Activated B cell treated with CpG ODN at 0.5 μM for 24 hours (primary cell): ENCODE data around the gene SRSF1. TPM values are rescaled to one million over a fixed set of nuclear protein-coding genes. Genes with fewer than 3 reads are reported as not detected.
A peak's percentile ranks its signal among the peaks of the same experiment; 100 is the strongest.

Experiments used
- ATAC-seq: fragments of 200-7000 bp; cut with Tn5 transposase; one replicate; pipeline ENCODE4 v1.10.0; 2021; ENCODE audit warnings: low read depth, mild to moderate bottlenecking, moderate library complexity
- CTCF ChIA-PET: fragments of 350-600 bp; sonication (Branson Sonifier 250); formaldehyde crosslinking; loops from one replicate; lab custom pipeline; 2021; ENCODE audit warnings: antibody characterized with exemption; lab: Charles Lee
- POLR2A ChIA-PET: fragments of 350-600 bp; sonication (Branson Sonifier 250); formaldehyde crosslinking; loops from one replicate; lab custom pipeline; 2021; ENCODE audit warnings: antibody characterized with exemption; lab: Charles Lee
- DNase-seq: peaks from one replicate; pipeline ENCODE4 v3.0.0; 2022
- H3K27ac Mint-ChIP-seq: one replicate; pipeline ENCODE4 v1.8.0; 2020; ENCODE audit warnings: mixed read lengths
- H3K27me3 Mint-ChIP-seq: one replicate; pipeline ENCODE4 v1.8.0; 2021; ENCODE audit warnings: mixed read lengths
- H3K36me3 Mint-ChIP-seq: one replicate; pipeline ENCODE4 v1.8.0; 2021; ENCODE audit warnings: low read depth, mixed read lengths
- H3K4me1 Mint-ChIP-seq: one replicate; pipeline ENCODE4 v1.8.0; 2021; ENCODE audit warnings: mixed read lengths
- H3K4me3 Mint-ChIP-seq: one replicate; pipeline ENCODE4 v1.8.0; 2020; ENCODE audit warnings: mild to moderate bottlenecking, mixed read lengths
- H3K9me3 Mint-ChIP-seq: one replicate; pipeline ENCODE4 v1.8.0; 2020; ENCODE audit warnings: mixed read lengths
- CTCF ChIP-seq: fragments of 200-600 bp; IDR thresholded peaks from one replicate; pipeline ENCODE4 v1.8.0; 2022; ENCODE audit warnings: antibody characterized with exemption, mild to moderate bottlenecking
- intact Hi-C: fragments of 100-400 bp; cut with micrococcal nuclease; formaldehyde crosslinking; loops from one replicate; pipeline ENCODE4 v1.15.1; 2024
- total RNA-seq: library from RNA; stranded (reverse); gene quantifications from 2 replicates; pipeline ENCODE4 v1.2.3, GENCODE V29; 2022

The SRSF1 gene
- total RNA-seq, 1 donor from 2014 or later, result 289 TPM

- ChIA-PET POLR2A (interaction anchor here (0.6 kb wide), 1 partner anchor 105 kb away, joined by 3 read pairs; no protein-coding TSS in a partner anchor), CTCF (interaction anchor here (9.2 to 11.4 kb wide), 2 partner anchors 110 to 144 kb away, joined by 112 to 242 read pairs; no protein-coding TSS in a partner anchor)
- peaks cover 3% of the 10 kb centered on the region for H3K27me3 Mint-ChIP-seq
- peaks cover 60% of the 10 kb centered on the region for H3K4me1 Mint-ChIP-seq
- H3K4me3 Mint-ChIP-seq, result no peak overlapping the region
- TF ChIP-seq CTCF, result no peak
- DNase-seq (no peak), ATAC-seq (no peak)
- no peak overlapping the region for H3K27ac Mint-ChIP-seq
- H3K9me3 Mint-ChIP-seq, result no peaks in the 10 kb centered on the region
- H3K36me3 Mint-ChIP-seq, result peaks cover 79% of the 10 kb centered on the region
- intact Hi-C loops, result loop anchor here (10.0 kb wide), 2 partner anchors 378 to 1028 kb away; partner anchors contain the start of gene SCPEP1
Measured at GRCh38 chr17:58002154-58002948, 4.7 kb downstream of the SRSF1 start.

GRCh38 chr17:58001461-58002124, 5.5 kb downstream of the SRSF1 start:
- POLR2A ChIA-PET, result interaction anchor here (0.6 to 2.0 kb wide), 2 partner anchors 13 to 105 kb away, joined by 3 to 5 read pairs; partner anchors contain the start of gene VEZF1
- H3K9me3 Mint-ChIP-seq, result no peaks in the 10 kb centered on the region
- peaks cover 74% of the 10 kb centered on the region for H3K36me3 Mint-ChIP-seq
- ATAC-seq, result no peak
- TF ChIP-seq CTCF, result no peak
- no peak overlapping the region for H3K4me3 Mint-ChIP-seq
- intact Hi-C loops, result loop anchor here (10.0 kb wide), 2 partner anchors 377 to 1027 kb away; partner anchors contain the start of gene SCPEP1
- H3K4me1 Mint-ChIP-seq, result peaks cover 54% of the 10 kb centered on the region
- no peak for DNase-seq
- H3K27me3 Mint-ChIP-seq, result no peaks in the 10 kb centered on the region
- CTCF ChIA-PET, result interaction anchor here (9.2 to 11.4 kb wide), 2 partner anchors 110 to 143 kb away, joined by 112 to 242 read pairs; no protein-coding TSS in a partner anchor
- peak overlapping the region; percentile 24 for H3K27ac Mint-ChIP-seq

- ChIA-PET POLR2A (interaction anchor here (0.5 to 4.2 kb wide), 8 partner anchors 7 to 150 kb away, joined by 3 to 32 read pairs (median 6); partner anchors contain the start of genes CUEDC1, MRPS23, SRSF1 and VEZF1), CTCF (interaction anchor here (0.7 to 11.4 kb wide), 31 partner anchors 7 to 870 kb away, joined by 3 to 242 read pairs (median 6); partner anchors contain the start of genes CUEDC1, DYNLL2, MRPS23 and SRSF1)
- no peaks in the 10 kb centered on the region for H3K9me3 Mint-ChIP-seq
- no peak overlapping the region for H3K4me3 Mint-ChIP-seq
- no peaks in the 10 kb centered on the region for H3K27me3 Mint-ChIP-seq
- intact Hi-C loops, result loop anchor here (1.0 to 10.0 kb wide), 9 partner anchors 8 to 1025 kb away; partner anchors contain the start of genes MRPS23, SCPEP1 and SRSF1
- no peak for DNase-seq
- peaks cover 54% of the 10 kb centered on the region for H3K36me3 Mint-ChIP-seq
- TF ChIP-seq CTCF, result peak; percentile 54
- ATAC-seq, result peak; percentile 60
- no peak overlapping the region for H3K27ac Mint-ChIP-seq
- H3K4me1 Mint-ChIP-seq, result peaks cover 45% of the 10 kb centered on the region
Measured at GRCh38 chr17:57999496-58000017, 7.5 kb downstream of the SRSF1 start.

GRCh38 chr17:57999010-57999495, 8.0 kb downstream of the SRSF1 start:
- CTCF ChIA-PET, result interaction anchor here (0.7 to 11.4 kb wide), 31 partner anchors 8 to 869 kb away, joined by 3 to 242 read pairs (median 6); partner anchors contain the start of genes CUEDC1, DYNLL2, MRPS23 and SRSF1
- H3K4me3 Mint-ChIP-seq, result no peak overlapping the region
- peaks cover 45% of the 10 kb centered on the region for H3K4me1 Mint-ChIP-seq
- ATAC-seq (no peak), DNase-seq (no peak)
- H3K36me3 Mint-ChIP-seq, result peaks cover 49% of the 10 kb centered on the region
- H3K27me3 Mint-ChIP-seq, result no peaks in the 10 kb centered on the region
- no peak for TF ChIP-seq CTCF
- intact Hi-C loops, result loop anchor here (1.0 to 2.0 kb wide), 7 partner anchors 8 to 868 kb away; partner anchors contain the start of genes MRPS23 and SRSF1
- no peaks in the 10 kb centered on the region for H3K9me3 Mint-ChIP-seq
- no peak overlapping the region for H3K27ac Mint-ChIP-seq
- POLR2A ChIA-PET, result interaction anchor here (0.5 to 4.2 kb wide), 8 partner anchors 8 to 149 kb away, joined by 3 to 32 read pairs (median 6); partner anchors contain the start of genes CUEDC1, MRPS23, SRSF1 and VEZF1
